ENCODE data around the gene GJC3.
"Not testable (repeated sequence)": the region's sequence is repeated elsewhere in the genome, so short reads cannot be mapped to it uniquely, and the experiment has no call there.

The GJC3 gene

DNA sequence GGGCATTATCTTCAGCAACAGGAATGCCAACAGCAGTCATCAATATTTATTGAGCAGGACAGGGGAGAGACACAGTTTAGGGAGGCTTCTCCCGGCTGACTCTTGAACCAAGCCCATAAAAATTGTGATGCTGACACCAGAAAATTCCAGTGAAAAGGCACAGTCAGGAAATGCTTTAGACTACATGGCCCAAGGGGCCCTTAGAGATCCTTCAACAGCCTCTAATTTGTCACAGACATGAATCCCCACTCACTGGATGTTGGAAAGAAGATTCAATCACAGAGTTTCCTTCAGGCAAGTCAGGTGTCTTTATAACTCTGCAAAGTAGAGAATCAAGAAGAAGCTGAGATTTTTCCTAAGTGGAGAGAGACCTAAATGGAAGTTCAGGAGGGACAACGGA lies 1.2 kb downstream of the GJC3 start:
- FAIRE-seq = no peak

DNA sequence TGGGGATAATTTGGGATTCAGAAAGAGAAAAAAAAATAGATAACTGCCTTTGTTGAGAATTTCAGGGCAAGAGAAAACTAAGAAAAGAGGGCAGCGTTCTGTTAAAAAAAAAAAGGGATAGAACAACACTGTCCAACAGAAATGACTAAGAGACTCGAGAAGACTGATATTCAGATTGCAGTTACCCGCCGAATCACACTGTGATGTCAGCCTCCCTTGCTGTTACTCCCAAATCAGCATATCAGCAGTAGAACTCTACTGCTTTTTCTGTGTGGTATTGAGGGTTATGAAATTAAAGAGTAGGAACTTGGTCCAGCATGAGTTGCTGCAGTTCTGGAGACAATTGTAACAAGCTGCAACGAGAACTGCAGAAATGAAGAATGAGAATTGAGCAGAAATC lies 1.9 kb downstream of the GJC3 start:
- no peak for FAIRE-seq

DNA sequence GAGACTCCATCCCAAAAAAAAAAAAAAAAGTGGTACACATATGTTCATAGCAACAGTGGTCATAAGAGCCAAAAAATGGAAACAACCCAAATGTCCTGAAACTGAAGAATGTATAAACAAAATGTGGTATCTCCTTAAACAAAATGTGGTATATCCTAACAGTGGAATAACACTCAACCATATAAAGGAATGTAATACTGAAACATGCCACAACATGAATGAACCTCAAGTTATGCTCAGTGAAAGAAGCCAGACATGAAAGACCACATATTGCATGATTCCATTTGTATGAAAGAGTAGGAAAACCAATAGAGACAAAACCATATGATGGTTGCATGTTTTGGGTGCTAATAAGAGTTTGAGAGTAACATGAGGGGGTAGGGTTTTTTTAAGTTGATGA lies 3.1 kb downstream of the GJC3 start:
- no peak for FAIRE-seq

DNA sequence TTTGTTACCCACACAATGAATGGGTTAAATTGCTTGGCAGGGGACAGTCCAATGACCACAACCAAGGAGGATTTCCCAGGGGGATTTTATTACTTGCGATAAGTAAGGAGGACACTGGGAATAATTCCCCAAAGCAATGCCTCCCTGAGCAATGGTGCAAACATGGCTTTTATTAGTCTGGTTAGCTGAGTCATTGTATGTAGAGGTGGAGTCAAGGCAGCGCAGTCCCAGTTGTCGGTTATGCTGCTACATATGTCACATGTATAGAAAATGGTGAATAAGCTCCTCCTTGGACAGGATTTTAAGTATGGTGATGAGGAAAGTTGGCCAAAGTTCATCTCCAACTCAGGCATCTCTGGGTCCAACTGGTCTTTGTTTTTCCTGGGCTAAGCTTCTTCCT lies 6.2 kb downstream of the GJC3 start:
- FAIRE-seq = no peak

DNA sequence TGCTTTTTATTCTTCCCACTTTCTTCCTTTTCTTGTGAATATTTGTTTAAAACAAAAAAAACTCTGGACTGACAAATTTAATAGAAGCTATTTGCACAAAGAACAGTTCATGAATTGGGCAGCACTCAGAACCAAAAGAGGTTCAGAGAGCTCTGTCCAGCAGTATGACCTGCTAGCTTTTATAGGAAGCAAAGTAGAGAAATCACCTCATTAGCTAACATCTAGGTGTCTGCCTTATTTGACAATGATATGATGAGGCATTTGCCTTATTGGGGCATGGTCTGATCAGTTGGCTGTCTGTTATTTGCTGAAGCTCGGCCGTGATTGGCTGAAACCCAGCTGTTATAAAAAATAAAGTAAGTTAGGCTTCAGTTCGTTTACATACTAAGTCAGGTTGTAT lies 9.3 kb downstream of the GJC3 start:
- FAIRE-seq = no peak

DNA sequence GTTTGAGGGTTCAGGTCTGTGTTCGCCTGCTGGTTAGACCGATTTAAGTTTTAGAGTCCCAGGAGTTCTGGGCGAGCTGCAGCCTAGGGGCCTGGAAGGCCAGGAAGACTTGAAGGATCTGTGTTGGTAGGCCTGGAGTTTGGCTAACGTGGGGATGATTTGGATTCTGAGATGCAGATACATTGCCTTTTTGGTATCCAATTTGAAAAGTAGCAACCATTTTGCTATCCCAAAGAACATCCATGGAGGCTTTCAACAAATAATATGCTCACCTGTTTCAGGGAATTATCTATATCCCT lies 9.7 kb downstream of the GJC3 start:
- FAIRE-seq = no peak

DNA sequence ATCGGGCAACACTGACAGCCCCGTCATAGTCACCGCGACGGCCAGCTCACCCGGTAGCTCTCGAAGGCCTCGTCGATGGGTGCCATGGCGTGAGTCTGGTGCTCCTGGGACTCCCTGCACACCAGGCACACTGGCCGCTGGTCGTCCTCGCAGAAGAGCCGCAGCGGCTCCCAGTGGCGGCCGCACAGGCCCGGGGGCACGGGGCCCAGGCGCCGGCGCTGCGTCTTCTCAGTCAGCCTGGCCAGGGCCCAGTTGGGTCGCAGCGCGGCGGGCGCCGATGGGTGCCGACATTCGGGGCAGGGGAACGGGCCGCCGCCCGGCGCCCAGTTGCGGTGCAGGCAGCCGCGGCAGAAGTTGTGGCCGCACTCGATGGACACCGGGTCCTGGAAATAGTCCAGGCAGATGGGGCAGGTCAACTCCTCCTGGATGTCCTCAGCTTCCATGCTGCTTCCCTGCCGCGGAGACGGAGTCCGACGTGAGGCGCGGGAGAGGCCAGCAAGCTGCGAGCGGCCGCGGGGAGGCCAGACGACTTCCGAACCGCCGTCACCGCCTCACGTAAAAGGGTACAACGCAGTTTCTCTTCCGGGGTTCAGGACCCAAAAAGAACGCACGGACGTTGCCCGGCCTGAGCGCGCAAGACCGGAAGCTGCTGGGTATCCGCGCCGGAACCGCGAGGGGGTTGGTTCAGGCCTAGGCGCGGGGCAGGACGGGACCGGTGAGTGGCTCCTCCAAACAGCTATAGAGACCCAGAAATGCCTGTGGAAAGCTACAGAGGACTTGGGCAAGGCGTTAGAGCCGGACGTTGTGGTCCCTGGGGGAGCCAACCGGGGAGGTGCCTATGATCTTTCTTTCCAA lies 10.2 kb downstream of the GJC3 start, which contains the start of gene TRIM4:
Gene TRIM4, minus strand, starts transcription at position 572 of the 855 bp plus-strand sequence. Its CDS starts 129 bp downstream, at position 443.
- FAIRE-seq = no peak

DNA sequence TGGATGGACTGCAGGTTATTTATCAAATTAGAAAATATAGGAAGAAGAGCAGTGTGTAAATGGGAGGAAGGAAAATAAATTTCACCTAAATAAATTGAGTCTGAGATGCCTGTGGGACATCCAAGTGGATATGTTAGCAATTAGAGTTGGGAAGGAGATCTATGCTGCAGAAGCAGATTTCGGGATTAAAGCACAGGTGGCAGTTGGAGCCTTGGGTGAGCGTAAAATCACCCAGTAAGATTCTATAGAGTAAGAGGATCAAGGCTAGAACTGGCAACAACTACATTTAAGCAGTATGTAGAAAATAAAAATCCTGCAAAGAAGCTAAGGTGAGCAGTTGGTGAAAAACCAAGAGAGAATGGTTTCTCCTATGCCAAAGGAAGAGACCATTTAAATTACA lies 18.4 kb downstream of the GJC3 start:
- FAIRE-seq = no peak

DNA sequence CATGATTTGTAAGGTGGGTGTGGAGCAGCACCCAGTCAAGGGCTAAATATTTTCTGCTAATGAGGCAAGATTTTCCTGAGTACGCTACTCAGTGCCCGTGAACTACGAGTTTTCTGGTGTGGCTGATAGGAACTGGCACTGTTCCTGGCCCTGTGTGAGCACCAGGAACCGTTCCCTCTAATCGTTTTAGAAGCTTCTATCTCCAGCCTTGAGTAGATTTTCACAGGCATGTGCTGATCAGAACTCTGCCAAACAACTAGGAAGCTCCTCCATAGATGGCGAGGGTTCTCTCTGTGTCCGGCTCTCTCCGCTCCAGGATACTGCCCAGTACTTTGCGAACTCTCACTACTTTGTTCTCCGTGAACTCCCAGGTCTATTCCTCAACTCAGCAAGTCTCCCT lies 27.8 kb downstream of the GJC3 start:
- no peak for FAIRE-seq

DNA sequence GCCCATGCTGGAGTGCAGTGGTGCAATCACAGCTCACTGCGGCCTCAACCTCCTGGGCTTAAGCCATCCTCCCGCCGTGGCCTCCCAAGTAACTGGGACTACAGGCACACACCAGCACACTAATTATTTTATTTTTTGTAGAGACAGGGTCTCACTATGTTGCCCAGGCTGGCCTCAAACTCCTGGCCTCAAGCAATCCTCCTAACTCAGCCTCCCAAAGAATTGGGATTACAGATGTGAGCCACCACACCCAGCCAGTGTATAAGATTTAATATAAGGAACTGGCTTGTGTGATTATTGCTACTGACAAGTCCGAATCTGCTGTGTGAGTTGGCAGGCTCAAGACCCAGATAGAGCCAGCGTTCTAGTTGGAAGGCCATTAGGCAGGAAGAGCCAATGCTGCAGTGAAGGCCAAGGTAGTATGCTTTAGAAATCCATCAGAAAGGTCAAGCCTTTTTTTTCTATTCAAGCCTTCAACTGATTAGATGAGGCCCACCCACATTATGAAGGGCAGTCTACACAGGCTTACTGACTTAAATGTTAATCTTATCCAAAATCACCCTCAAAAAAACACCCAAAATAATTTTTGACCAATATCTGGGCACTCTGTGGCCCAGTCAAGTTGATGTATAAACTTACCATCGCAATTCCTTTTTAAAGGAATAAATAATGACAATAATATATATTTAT lies 29.4 kb downstream of the GJC3 start:
- no peak for FAIRE-seq

DNA sequence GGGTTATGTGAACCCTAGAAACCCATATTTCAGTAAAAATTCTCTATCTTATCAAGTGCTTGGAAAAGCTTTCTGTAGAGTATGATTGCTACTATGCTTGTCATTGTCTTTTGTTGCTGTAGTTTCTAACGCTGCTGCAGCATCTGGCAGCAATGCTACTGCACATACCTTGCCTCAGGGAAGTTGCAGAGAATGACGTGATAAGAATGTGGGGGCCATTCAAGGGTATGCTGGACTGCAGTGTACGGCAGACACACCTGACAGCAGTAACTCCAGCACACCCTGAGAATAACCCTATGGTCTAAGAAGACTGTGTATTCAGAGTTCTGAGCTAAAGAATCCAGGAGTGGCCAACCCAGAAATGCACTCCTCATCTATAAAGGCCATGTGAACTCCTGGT lies 30.6 kb downstream of the GJC3 start:
- no peak for FAIRE-seq

DNA sequence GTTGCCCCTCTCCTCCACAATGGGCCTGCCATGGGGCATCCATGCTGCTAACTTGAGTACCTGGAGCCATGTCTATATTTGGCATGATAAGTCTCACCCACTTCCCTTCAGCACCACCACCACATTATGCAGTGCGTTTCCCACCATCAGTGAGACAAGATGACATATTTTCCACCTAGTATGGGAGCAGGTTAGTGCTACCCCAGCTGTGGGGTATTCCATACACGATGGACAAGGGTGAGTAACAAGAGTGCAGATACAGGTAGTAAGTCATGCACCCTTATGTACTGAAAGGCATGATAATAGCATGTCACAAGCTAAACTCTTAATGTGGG lies 31.4 kb downstream of the GJC3 start:
- FAIRE-seq = no peak

DNA sequence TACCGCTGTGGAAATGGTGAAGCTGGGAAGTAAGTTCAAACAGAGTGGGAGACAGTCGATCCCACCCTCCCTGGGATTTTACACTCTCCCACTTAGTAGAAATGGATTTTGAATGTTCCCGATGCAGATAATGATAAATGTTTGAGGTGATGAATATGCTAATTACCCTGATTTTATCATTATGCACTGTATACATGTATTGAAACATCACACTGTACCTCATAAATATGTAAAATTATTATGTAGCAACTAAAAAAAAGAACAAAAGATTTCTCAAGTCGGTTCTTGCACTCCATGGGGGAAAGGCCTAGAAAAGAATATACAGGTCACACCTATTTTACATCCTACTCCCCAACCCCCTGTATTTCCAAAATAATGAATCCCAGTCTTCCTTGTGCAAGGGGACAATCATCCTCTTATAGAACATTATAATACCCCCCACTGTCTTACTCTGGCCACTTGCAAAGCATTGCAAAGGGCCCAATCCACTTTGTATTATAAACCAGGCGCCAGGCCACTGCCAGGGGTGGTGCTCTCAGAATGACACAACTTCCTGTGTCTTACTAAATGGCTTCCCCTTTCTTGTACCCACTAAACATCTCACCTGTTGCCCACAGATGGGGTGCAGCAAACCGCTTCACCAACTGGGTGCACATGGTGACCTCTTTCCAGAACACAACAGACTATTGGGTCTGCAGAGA lies 31.9 kb downstream of the GJC3 start:
- no peak for FAIRE-seq

DNA sequence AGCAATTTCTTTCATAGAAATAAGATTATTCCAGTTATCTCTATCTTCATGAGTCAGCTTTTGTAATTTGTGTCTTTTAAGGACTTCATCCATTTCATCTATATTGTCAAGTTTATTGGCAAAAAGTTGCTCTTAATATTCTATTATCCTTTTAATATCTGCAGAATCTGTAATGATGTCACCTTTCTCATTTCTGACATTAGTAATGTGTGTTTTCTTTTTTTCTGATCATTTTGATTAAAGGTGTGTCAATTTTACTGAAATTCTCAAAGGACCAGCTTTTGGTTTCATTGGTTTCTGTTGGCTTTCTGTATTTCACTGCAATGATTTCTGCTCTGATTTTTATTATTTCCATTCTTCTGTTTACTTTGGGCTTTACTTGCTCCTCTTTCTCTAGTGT lies 34.7 kb downstream of the GJC3 start:
- no peak for FAIRE-seq

DNA sequence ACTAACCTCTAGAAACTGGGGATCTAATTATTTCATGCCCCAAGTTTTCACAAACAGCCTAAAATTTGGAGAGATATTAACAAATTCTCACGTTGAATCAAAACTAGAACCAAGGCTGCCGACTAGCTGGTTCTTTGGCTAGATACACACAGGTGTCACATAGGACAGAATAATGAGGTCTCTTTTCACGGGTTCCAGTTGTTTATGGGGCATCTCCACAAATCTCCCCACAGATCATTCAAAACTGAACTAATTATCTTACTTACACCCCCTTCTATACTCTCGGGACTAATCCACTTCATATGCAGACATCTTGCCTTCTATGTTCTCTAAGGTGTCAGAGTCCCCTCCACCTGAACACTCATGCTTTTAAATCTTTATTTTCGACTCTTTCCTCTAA lies 36.1 kb downstream of the GJC3 start:
- no peak for FAIRE-seq

DNA sequence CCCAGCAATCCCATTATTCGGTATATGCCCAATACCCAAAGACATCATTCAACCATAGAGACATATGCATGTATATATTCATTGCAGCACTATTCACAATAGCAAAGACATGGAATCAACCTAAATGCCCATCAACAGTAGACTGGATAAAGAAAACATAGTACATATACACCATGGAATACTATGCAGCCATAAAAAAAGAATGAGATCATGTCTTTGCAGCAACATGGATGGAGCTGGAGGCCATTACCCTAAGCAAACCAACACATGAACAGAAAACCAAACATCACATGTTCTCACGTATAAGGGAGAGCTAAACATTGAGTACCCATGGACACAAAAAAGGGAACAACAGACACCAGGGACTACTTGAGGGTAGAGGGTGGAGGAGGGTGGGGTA lies 39.1 kb downstream of the GJC3 start:
- FAIRE-seq = not testable (repeated sequence)

DNA sequence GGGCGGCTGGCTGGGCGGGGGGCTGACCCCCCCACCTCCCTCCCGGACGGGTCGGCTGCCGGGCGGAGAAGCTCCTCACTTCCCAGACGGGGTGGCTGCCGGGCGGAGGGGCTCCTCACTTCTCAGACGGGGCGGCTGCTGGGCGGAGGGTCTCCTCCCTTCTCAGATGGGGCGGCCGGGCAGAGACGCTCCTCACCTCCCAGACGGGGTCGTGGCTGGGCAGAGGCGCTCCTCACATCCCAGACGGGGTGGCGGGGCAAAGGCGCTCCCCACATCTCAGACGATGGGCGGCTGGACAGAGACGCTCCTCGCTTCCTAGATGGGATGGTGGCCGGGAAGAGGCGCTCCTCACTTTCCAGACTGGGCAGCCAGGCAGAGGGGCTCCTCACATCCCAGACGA lies 41.1 kb downstream of the GJC3 start:
- not testable (repeated sequence) for FAIRE-seq

DNA sequence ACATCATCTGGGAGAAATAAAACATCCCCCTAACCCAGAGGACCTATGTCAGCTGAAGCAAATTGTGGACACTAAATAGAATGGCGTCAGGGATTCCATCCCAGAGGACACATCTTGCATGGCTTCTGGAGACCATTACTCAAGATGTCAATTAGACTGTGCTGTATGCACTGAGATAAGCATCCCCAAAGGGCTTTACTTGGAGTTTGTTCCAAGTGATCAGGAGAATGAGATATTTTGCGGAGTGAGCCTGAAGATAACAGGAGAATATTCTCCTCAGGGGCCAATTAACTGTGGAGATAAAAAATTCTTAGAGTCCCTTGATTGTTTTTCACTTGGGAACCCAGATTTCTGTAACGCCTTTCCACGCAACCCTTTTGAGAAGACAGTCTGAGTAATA lies 48.0 kb downstream of the GJC3 start:
- FAIRE-seq = no peak

DNA sequence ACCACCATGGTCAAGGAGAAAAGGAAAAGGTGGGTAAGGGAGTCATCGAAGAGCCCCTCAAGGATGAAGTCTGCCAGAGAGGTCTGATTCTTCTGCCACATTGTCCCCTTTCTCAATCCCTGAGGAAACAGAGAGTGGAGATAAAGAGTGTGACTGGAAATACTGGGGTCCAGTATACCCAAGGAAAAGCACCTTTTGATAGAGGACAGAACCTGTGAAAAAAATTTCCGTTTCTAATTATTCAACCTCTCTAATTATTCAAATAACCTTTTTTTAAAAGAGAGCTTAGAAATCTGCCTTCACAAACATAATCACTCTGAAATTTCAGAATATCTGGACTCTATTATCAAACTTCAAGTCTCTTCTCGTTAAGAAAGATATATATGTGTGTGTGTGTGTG lies 52.5 kb downstream of the GJC3 start, which contains the start of gene OR2AE1:
Gene OR2AE1, minus strand, starts transcription at position 101 of the 400 bp plus-strand sequence. Its CDS starts 0 bp downstream, at position 101.
- no peak for FAIRE-seq

DNA sequence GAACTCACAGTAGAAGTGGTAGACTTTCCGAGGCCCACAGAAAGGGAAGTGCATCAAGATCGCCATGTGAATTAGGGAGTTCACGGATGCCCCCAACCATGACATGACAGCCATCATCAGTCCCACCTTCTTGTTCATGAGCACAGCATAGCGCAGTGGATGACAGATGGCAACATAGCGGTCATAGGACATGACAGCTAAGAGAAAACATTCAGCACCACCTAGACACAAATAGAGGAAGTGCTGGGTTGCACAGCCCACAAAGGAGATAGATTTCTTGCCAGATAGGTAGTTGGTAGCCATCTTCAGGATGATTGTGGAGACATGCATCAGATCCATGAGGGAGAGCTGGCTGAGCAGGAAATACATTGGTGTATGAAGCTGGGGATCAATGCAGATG lies 52.9 kb downstream of the GJC3 start:
- FAIRE-seq = no peak

Measured in islet of Langerhans (tissue), 1 donor.